Nucleus accumbens (tissue), 56 donors: Measurements from ENCODE around the gene ZDHHC14.
"Not testable (repeated sequence)": the region's sequence is repeated elsewhere in the genome, so short reads cannot be mapped to it uniquely, and the experiment has no call there.

ENCODE experiments used
- DNase-seq, 56 donors: peaks; one replicate each; lab custom pipeline; 2025; lab: John Stamatoyannopoulos, UW

ZDHHC14 gene

GRCh38 chr6:157558487-157559200 is 177.7 kb downstream of the ZDHHC14 start:
- DNase-seq = no peak

DNA sequence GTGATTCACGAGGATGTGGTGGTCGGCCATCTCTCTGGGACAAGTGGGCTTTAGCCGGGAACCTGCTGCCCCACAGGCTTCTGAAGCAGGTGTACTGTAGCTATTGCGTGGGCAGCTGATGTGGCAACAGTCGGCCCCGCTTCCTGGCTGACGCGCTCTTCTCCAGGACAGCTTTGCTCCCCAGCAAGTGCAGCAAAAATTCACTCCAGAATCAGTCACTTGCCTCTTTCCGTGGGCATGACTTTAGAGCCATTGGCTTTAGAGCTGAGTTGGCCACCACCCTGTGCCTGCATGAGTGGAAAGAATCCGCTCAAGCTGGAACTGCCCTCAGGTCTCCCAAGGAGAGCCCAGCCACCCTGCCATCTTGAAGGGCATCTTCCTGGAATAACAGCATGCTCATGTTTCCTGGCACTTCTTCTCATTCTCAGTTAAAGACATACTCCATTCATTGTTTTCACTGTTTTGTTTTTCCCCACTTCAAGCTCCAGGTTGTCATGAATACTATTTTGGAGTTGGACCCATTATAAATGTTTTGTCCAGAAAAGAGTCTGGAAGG is 178.3 kb downstream of the ZDHHC14 start:
- DNase-seq = no peak

DNA sequence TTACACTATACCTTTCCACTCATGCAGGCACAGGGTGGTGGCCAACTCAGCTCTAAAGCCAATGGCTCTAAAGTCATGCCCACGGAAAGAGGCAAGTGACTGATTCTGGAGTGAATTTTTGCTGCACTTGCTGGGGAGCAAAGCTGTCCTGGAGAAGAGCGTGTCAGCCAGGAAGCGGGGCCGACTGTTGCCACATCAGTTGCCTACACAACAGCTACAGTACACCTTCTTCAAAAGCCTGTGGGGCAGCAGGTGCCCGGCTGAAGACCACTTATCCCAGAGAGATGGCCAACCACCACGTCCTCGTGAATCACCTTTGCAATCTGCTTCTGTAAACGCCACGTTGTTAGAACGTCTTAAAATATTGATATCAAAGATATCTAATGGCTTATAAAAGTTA is 179.1 kb downstream of the ZDHHC14 start:
- DNase-seq = not testable (repeated sequence)

GRCh38 chr6:157560691-157561413 is 179.9 kb downstream of the ZDHHC14 start:
- no peak for DNase-seq

GRCh38 chr6:157561414-157561790 is 180.4 kb downstream of the ZDHHC14 start:
- no peak for DNase-seq

- no peak for DNase-seq
These were observed 181.2 kb downstream of the ZDHHC14 start for GRCh38 chr6:157561929-157562810.

- peak in 2 of 56 donors; percentile 19 to 56 for DNase-seq
These were observed 182.0 kb downstream of the ZDHHC14 start for GRCh38 chr6:157562997-157563396.

DNA sequence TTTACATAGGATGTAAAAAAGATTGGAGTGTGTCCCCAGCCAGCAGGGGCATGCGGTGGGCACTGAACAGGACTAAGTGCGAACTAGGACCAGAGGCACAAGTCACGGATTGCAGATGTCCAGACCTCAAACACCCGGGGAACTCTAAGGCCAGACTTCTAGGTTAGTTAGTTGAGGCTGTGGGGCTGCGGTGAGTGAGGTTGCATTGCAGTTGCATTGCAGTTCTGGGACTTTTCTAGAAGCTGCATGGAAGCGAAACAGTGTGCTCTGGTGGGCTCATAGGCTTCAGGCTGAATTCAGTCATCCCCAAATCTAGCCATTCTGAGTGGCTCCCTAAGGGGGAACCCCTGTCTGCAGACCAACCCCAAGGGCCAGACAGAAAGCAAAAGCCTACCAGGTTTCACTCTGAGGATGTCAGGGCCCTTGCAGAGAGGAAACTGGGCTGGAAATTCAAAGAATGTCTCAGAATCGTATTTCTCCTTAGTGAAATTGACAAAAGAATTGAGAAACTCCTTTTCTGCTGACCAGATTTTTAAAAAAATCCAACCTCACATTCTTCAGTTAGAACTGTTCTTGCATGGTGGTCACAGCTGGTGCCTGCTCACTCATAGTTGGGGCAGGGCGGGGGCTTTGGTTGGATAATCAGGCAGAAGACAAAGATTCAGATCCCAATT is 182.8 kb downstream of the ZDHHC14 start:
- DNase-seq = no peak

DNA sequence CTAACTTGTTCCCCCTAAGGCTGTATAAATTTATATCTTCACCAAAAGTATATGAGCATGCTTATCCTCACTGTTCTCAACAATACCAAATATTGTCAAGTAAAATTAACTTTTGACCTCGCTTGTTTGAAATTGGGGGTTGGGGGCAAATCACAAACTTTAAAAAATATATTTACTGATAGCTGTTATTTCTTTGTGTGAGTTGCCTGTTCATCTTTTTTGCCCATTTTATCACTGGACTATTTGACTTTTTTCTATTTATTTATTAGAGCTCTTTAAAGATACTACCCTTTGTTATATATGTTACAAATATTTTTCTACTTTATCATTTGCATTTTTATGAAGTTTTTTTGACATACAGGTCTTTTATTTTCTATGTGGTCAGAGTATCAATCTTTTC is 187.7 kb downstream of the ZDHHC14 start:
- no peak for DNase-seq

GRCh38 chr6:157569543-157569942 is 188.6 kb downstream of the ZDHHC14 start:
- no peak for DNase-seq

GRCh38 chr6:157570104-157570503 is 189.1 kb downstream of the ZDHHC14 start:
- no peak for DNase-seq

DNA sequence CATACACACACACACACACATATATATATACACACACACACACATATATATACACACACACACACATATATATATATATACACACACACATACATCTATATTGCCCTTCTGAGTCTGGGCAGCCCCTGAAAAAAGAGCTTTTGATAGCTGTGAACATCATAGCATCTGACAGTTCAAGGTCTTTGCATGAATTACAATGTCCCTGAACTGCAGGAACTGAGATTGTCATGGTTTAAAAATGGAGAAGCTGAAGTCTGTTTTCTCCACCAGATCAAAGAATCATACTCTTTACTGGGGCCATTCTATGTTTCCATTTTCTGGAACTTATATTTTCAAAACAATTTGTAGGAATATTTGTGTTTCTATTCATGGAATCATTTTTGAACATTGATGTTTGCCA is 189.8 kb downstream of the ZDHHC14 start:
- DNase-seq = no peak

DNA sequence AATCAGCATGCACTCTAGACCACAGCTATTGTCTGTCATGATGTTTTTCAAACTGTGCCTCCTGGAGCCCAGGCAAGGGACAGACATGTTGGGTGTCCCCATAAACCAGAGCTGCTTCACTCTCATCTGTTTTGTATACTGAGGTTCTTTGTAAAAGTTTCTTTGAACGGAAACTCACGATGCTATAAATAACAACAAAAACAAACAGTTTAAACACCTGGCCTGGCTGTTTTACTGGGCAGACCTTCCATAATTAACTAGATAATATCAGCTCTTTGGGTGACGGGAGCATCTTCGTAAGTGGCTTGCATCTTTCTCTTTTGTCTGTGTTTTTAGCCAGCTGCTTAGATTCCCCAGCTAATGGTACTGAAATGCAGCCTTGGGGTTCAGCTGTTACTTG is 190.3 kb downstream of the ZDHHC14 start:
- DNase-seq = no peak

DNA sequence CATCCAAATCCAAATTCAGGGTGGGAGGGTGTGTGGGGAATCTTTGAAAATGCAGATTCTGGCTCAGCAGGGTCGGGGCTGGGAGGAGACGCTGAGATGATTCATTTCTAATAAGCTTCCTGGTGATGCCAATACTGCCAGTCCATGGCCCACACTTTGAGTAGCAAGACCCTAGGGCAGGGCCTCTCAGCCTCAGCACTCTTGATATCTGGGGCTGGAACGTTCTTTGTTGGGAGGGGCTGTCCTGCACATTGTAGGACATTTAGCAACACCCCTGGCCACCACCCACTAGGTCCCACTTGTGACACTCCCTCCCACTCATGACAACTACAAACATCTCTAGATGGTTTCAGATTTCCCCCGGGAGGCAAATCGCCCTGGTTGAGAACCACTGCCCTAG is 191.0 kb downstream of the ZDHHC14 start:
- no peak for DNase-seq

- no peak for DNase-seq
These were observed 193.9 kb downstream of the ZDHHC14 start for GRCh38 chr6:157574851-157575424.

GRCh38 chr6:157575436-157576145 is 194.6 kb downstream of the ZDHHC14 start:
- DNase-seq = no peak

DNA sequence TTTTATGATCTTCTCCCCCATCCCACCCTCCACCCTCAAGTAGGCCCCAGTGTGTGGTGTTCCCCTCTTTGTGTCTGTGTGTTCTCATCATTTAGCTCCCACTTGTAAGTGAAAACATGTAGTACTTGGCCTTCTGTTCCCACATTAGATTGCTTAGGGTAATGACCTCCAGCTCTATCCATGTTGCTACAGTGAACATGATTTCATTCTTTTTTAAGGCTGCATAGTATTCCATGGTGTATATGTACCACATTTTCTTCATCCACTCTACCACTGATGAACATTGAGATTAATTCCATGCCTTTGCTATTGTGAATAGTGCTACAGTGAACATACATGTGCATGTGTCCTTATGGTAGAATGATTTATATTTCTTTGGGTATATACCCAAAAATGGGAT is 196.0 kb downstream of the ZDHHC14 start:
- DNase-seq = not testable (repeated sequence)

- not testable (repeated sequence) for DNase-seq
These were observed 197.5 kb downstream of the ZDHHC14 start for GRCh38 chr6:157578527-157578926.

- no peak for DNase-seq
These were observed 198.6 kb downstream of the ZDHHC14 start for GRCh38 chr6:157579467-157580031.
